PC-3 (cell line): Measurements from ENCODE around the gene NTN5. TPM values are rescaled to one million over a fixed set of nuclear protein-coding genes. Genes with fewer than 3 reads are reported as not detected.

ENCODE experiments used
- ATAC-seq: fragments of 200-7000 bp; cut with Tn5 transposase; 2 replicates; pipeline ENCODE4 v1.9.1; 2020; ENCODE audit warnings: mild to moderate bottlenecking, moderate library complexity
- BruUV-seq: library from RNA; stranded (reverse); fragments of 400-500 nt; replicated peaks from 2 replicates; lab custom pipeline; 2021; lab: Mats Ljungman, UMichigan
- CTCF ChIA-PET: fragments of 300-600 bp; sonication (Branson Sonifier 250); formaldehyde crosslinking; loops from one replicate; lab custom pipeline; 2022; ENCODE audit warnings: antibody characterized with exemption; lab: Charles Lee
- POLR2A ChIA-PET: fragments of 300-600 bp; sonication (Branson Sonifier 250); formaldehyde crosslinking; loops from one replicate; lab custom pipeline; 2022; ENCODE audit warnings: antibody characterized with exemption; ENCODE audit not compliant: unreplicated experiment; lab: Charles Lee
- DNase-seq: peaks from one replicate; pipeline ENCODE4 v3.0.0-alpha.2; 2015
- H2AFZ ChIP-seq: fragments of 300-600 bp; sonication (generic); 2 replicates; pipeline ENCODE4 v1.6.0; 2016; ENCODE audit warnings: antibody characterized with exemption, low read length
- H3F3A ChIP-seq: fragments of 300-600 bp; sonication (generic); one replicate; pipeline ENCODE4 v1.6.0; 2017; ENCODE audit warnings: antibody characterized with exemption, low read length, control low read depth, mild to moderate bottlenecking; ENCODE audit not compliant: unreplicated experiment
- H3K27ac ChIP-seq: fragments of 300-600 bp; sonication (generic); 2 replicates; pipeline ENCODE4 v1.5.1; 2016; ENCODE audit warnings: mild to moderate bottlenecking, low read length
- H3K27me3 ChIP-seq: fragments of 300-600 bp; sonication (generic); 2 replicates; pipeline ENCODE4 v1.6.1; 2016; ENCODE audit warnings: low read length, mixed read lengths
- H3K36me3 ChIP-seq: fragments of 300-600 bp; sonication (generic); 2 replicates; pipeline ENCODE4 v1.6.1; 2016; ENCODE audit warnings: low read depth, mixed run types, low read length, mixed read lengths
- H3K4me1 ChIP-seq: fragments of 300-600 bp; sonication (generic); 2 replicates; pipeline ENCODE4 v1.5.1; 2016; ENCODE audit warnings: low read length; ENCODE audit not compliant: insufficient read depth
- H3K4me2 ChIP-seq: fragments of 300-600 bp; sonication (generic); 2 replicates; pipeline ENCODE4 v1.6.0; 2016; ENCODE audit warnings: low read length
- H3K4me3 ChIP-seq: fragments of 300-600 bp; sonication (generic); 2 replicates; pipeline ENCODE4 v1.5.1; 2016; ENCODE audit warnings: mild to moderate bottlenecking, low read length, mixed read lengths
- H3K79me2 ChIP-seq: fragments of 300-600 bp; sonication (generic); 2 replicates; pipeline ENCODE4 v1.6.1; 2017; ENCODE audit warnings: low read length, mixed read lengths
- H3K9ac ChIP-seq: fragments of 300-600 bp; sonication (generic); 2 replicates; pipeline ENCODE4 v1.6.0; 2016; ENCODE audit warnings: mild to moderate bottlenecking, low read length
- H3K9me2 ChIP-seq: fragments of 300-600 bp; sonication (generic); replicated peaks from 2 replicates; pipeline ENCODE4 v1.6.1; 2016; ENCODE audit warnings: mixed run types, low read length, mixed read lengths
- H3K9me3 ChIP-seq: fragments of 300-600 bp; sonication (generic); 2 replicates; pipeline ENCODE4 v1.6.1; 2016; ENCODE audit warnings: low read length, mixed read lengths
- H4K20me1 ChIP-seq: fragments of 300-600 bp; sonication (generic); 2 replicates; pipeline ENCODE4 v1.6.1; 2016; ENCODE audit warnings: low read length, mixed read lengths
- EZH2 ChIP-seq: fragments of 300-600 bp; sonication (generic); IDR thresholded peaks from one replicate; pipeline ENCODE4 v1.6.1; 2017; ENCODE audit warnings: antibody characterized with exemption, mild to moderate bottlenecking, low read length; ENCODE audit not compliant: unreplicated experiment
- EZH2phosphoT487 ChIP-seq: fragments of 300-600 bp; sonication (generic); IDR thresholded peaks from 2 replicates; pipeline ENCODE4 v1.6.1; 2018; ENCODE audit warnings: mild to moderate bottlenecking, antibody characterized with exemption, low read length, borderline replicate concordance
- intact Hi-C: fragments of 100-400 bp; cut with micrococcal nuclease; formaldehyde crosslinking; loops from 2 replicates; pipeline ENCODE4 v1.9.0; 2023
- total RNA-seq: library from RNA; depleted of rRNA; stranded (reverse); fragments of >200 nt; gene quantifications from 2 replicates; pipeline ENCODE4 v1.2.3, GENCODE V29; 2014
- TF ChIP-seq, protein P1 (sequence below): fragments of 300-600 bp; sonication (generic); conservative IDR thresholded peaks from 2 replicates; pipeline ENCODE4 v1.5.1; 2017; ENCODE audit warnings: antibody characterized with exemption, low read depth, mild to moderate bottlenecking, low read length

NTN5 gene
- total RNA-seq, 1 experiment from 2014 or later, result 0.18 TPM

DNA sequence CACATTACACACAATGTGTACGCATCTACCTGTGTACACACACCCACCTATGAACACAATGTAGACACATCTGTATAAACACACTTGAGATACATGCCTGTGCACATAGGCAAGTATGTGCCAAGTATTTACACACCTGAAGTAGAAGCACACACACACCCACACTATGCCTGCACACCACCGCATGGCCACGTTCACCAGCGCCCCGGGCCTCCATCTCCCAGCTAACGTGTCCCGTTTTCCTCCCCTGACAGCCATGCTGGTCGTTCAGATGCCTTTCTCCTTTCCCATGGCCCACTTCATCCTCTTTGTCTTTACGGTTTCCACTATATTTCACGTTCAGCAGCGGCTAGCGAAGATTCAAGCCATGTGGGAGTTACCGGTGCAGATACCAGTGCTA, 29.9 kb upstream of the NTN5 start:
- Histone ChIP-seq H3F3A (no peaks in the 10 kb centered on the region), H3K4me1 (peaks cover 11% of the 10 kb centered on the region; the same call in 1 of the 2 replicates), H3K36me3 (no peaks in the 10 kb centered on the region), H3K4me2 (no peak overlapping the region), H3K27ac (no peak overlapping the region), H3K4me3 (no peak overlapping the region), H3K79me2 (no peaks in the 10 kb centered on the region), H3K9me3 (no peaks in the 10 kb centered on the region), H3K9ac (no peak overlapping the region), H3K9me2 (no peaks in the 10 kb centered on the region), H3K27me3 (no peaks in the 10 kb centered on the region), H4K20me1 (no peaks in the 10 kb centered on the region), H2AFZ (no peak overlapping the region)
- ChIA-PET CTCF (no interaction called here), POLR2A (no interaction called here)
- no peak for ATAC-seq
- TF ChIP-seq, protein P1, sequence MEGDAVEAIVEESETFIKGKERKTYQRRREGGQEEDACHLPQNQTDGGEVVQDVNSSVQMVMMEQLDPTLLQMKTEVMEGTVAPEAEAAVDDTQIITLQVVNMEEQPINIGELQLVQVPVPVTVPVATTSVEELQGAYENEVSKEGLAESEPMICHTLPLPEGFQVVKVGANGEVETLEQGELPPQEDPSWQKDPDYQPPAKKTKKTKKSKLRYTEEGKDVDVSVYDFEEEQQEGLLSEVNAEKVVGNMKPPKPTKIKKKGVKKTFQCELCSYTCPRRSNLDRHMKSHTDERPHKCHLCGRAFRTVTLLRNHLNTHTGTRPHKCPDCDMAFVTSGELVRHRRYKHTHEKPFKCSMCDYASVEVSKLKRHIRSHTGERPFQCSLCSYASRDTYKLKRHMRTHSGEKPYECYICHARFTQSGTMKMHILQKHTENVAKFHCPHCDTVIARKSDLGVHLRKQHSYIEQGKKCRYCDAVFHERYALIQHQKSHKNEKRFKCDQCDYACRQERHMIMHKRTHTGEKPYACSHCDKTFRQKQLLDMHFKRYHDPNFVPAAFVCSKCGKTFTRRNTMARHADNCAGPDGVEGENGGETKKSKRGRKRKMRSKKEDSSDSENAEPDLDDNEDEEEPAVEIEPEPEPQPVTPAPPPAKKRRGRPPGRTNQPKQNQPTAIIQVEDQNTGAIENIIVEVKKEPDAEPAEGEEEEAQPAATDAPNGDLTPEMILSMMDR, result no peak
- TF ChIP-seq EZH2, result no peak
- no peak for TF ChIP-seq EZH2phosphoT487
- intact Hi-C loops, result no loop called here
- DNase-seq, result no peak
- BruUV-seq, result no TSS peak

DNA sequence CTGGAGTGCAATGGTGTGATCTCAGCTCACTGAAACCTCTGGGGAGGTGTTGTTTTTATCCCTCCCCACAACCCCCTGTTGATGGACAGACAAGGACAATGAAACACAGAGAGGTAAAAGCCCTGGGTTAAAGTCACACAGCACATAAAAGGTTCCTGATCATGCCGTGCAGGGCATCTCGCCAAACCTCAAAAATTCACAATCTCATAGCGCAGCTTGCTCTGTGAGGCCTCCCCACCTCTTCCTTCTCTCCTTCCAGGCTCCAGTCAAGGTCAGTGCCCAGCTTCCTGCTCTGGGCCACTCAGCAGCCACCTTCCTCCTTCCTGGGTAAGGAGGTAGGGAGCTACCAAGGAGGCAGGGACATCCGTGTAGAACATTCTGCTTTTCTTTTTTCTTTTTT, 25.2 kb upstream of the NTN5 start:
- Histone ChIP-seq H3K79me2 (no peaks in the 10 kb centered on the region), H4K20me1 (no peaks in the 10 kb centered on the region), H3K9me3 (no peaks in the 10 kb centered on the region), H3K4me3 (no peak overlapping the region), H3K4me2 (no peak overlapping the region), H3K9me2 (no peaks in the 10 kb centered on the region), H2AFZ (no peak overlapping the region), H3K36me3 (no peaks in the 10 kb centered on the region), H3F3A (no peaks in the 10 kb centered on the region), H3K4me1 (peaks cover 11% of the 10 kb centered on the region; the same call in 1 of the 2 replicates), H3K9ac (no peak overlapping the region), H3K27ac (no peak overlapping the region), H3K27me3 (no peaks in the 10 kb centered on the region)
- peak; percentile 68 for ATAC-seq
- TF ChIP-seq EZH2phosphoT487 (no peak), EZH2 (no peak)
- TF ChIP-seq, protein P1, result no peak
- no TSS peak for BruUV-seq
- ChIA-PET POLR2A (no interaction called here), CTCF (no interaction called here)
- DNase-seq, result peak; percentile 61
- intact Hi-C loops, result no loop called here

DNA sequence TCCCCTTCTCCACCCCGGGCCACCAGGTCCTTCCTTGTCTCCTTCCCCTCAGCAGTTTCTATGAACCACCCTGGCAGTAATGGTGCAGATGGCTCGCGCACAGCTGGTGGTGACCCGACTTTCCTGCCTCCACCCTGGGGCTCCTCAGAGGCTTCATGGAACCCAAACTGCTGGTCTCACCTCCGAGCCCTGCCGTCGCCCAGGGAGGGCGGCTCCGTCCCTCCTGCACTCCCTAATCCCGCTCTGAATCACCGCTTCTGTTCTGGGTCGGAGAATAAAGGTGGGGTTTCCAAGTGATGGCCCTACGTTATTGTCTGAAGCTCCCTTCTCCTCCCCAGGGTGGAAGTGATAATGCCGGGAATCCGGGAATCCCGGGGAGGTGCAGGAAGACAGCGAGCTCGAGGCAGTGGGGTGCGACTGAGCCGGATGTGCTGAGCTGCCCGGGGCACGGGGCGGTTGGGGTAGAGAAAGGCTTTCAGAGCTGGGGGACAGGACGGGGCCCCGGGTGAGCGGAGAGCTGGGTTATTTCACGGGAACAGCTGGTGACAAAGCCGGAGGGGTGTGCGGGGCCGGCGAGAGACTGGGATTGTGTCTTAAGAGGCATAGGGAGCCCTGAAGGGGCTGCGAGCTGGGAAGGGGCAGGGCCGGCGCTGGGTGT, 23.7 kb upstream of the NTN5 start:
- TF ChIP-seq, protein P1, result no peak
- TF ChIP-seq EZH2phosphoT487, result no peak
- no peak for TF ChIP-seq EZH2
- peaks cover 11% of the 10 kb centered on the region; the same call in 1 of the 2 replicates for H3K4me1 ChIP-seq
- no peaks in the 10 kb centered on the region for H3K9me3 ChIP-seq
- no peak overlapping the region for H3K4me2 ChIP-seq
- no peaks in the 10 kb centered on the region for H4K20me1 ChIP-seq
- H3K9ac ChIP-seq, result no peak overlapping the region
- no peaks in the 10 kb centered on the region for H3K27me3 ChIP-seq
- no peaks in the 10 kb centered on the region for H3K79me2 ChIP-seq
- no TSS peak for BruUV-seq
- no peak overlapping the region for H3K4me3 ChIP-seq
- DNase-seq (no peak), ATAC-seq (no peak)
- H3K36me3 ChIP-seq, result no peaks in the 10 kb centered on the region
- H3K9me2 ChIP-seq, result no peaks in the 10 kb centered on the region
- CTCF ChIA-PET, result no interaction called here
- intact Hi-C loops, result no loop called here
- H2AFZ ChIP-seq, result no peak overlapping the region
- no peaks in the 10 kb centered on the region for H3F3A ChIP-seq
- no peak overlapping the region for H3K27ac ChIP-seq
- POLR2A ChIA-PET, result no interaction called here
